ENCODE data around the gene COL27A1. TPM values are rescaled to one million over a fixed set of nuclear protein-coding genes. Genes with fewer than 3 reads are reported as not detected.

COL27A1 gene
- total RNA-seq, 1 donor from 2014 or later = 8.5 TPM

DNA sequence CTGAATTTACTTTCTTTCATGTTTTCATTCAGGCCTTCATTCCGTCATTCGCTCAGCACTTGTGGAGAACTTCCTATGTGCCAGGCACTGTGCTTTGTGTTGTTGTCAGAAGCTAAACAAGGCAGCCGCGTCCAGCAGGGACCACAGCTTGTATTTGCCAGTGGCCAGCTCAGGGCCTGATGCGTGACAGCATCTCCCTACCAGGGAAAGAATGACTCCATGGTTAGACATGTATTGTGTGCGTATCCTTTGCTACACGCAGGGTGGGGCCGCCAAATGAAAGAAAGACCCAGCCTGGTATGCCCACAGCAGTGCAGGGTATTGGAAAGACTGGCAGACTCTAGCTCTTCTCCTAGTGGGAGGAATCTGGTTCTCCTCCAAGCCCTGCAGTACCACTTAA lies 4.7 kb upstream of the COL27A1 start:
- DNase-seq (ENCODE audit: low read depth) = no peak
- TF ChIP-seq, protein P1, sequence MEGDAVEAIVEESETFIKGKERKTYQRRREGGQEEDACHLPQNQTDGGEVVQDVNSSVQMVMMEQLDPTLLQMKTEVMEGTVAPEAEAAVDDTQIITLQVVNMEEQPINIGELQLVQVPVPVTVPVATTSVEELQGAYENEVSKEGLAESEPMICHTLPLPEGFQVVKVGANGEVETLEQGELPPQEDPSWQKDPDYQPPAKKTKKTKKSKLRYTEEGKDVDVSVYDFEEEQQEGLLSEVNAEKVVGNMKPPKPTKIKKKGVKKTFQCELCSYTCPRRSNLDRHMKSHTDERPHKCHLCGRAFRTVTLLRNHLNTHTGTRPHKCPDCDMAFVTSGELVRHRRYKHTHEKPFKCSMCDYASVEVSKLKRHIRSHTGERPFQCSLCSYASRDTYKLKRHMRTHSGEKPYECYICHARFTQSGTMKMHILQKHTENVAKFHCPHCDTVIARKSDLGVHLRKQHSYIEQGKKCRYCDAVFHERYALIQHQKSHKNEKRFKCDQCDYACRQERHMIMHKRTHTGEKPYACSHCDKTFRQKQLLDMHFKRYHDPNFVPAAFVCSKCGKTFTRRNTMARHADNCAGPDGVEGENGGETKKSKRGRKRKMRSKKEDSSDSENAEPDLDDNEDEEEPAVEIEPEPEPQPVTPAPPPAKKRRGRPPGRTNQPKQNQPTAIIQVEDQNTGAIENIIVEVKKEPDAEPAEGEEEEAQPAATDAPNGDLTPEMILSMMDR (conservative IDR thresholded peaks at IDR 0.05; ENCODE audit: low read depth, low read length) = peak; percentile 9
- H3K4me3 ChIP-seq (ENCODE audit: low read depth, low read length) = no peak overlapping the region

DNA sequence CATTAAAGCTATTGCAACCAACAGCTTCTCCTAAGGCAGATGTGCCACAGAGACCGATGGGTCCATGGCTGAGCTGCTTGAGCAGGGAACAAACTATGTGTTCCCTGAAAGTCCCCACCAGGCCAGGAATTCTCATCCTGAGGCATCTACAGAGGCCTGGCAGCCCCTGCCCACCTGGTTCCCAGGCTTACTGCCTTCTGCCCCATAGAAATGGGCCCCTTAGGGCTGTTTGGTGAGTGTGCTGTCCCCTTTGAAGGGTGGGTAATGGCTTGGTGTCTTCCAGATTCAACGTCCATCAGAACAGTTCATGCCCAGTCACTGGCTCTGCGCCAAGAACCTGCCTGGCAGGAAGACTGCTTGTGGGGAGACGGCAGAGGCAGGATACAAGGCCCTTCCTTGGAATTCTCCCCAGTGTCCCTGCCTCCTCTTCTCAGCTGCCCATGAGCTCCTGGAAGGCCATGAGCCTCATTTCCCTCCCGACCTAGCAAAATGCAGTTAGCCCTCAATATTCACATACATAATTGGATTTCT lies 3.8 kb upstream of the COL27A1 start:
- no peak for DNase-seq (ENCODE audit: low read depth)
- TF ChIP-seq, protein P1 (conservative IDR thresholded peaks at IDR 0.05; ENCODE audit: low read depth, low read length) = no peak
- H3K4me3 ChIP-seq (ENCODE audit: low read depth, low read length) = no peak overlapping the region

DNA sequence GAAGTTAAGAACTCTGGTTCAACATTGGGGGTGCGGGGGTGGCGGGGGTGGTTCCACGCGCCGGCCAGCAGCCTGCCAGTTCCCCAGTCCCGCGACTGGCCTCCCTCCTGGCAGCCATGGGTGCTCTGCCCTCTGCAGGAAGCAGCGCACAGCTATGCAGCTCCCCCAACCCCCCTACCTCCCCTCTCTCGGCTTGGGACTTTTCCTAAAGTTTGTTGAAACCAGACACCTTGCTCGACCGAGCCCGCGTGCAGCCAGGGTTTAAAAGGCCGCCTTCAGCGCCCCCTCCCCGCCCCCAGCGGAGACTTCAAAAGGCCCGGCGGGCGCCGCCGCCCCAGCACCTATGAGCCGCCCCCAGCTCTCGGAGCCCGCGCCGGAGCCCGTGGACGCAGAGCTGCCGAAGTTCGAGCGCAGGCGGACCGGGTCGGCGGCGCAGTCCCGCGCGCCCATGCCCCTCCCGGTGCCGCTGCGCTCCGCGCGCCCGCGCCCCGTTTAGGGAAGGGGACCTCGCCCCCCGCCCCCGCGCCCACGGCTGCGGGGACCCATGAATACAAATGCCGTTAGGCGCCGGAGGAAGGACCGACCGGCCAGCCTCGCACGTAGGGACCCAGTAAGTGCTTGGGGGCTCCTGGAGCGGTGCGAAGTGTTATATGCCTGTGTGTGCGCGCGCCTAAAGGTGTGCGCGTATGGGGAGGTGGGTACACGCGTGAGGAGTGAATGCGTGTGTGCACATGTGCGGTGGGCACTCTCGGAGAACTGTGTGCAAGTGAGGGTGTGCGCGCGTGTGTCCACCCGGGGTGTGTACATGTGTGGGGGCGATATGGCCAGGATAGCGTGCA lies 1.4 kb upstream of the COL27A1 start:
- peak overlapping the region; percentile 82 for H3K4me3 ChIP-seq (ENCODE audit: low read depth, low read length)
- no peak for DNase-seq (ENCODE audit: low read depth)
- TF ChIP-seq, protein P1 (conservative IDR thresholded peaks at IDR 0.05; ENCODE audit: low read depth, low read length) = peak; percentile 67

DNA sequence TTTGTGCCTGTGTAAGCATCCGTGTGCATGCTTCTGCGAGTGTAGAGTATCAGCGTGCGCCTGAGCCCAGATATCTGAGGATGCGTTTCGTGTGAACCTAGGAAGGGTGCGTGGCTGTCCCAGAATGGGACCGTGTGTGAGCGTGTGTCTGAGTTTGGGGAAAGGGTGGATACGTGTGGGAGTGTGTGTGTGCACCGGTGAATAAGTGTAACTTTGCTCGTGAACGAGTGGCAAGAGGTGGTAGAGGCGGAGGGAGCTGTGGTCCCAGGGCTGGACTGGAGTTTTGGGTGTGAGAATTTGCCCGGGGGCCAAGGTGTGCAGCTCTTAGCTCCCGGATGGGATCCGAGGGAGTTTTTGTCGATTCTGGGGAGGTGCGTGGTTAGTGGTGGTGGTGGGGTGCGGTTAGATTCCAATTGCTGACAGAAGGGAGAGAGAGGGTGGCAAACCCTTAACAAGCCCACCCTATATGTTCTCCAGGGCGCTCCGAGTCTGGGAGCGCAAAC lies 686 bp upstream of the COL27A1 start:
- TF ChIP-seq, protein P1 (conservative IDR thresholded peaks at IDR 0.05; ENCODE audit: low read depth, low read length) = no peak
- peak overlapping the region; percentile 82 for H3K4me3 ChIP-seq (ENCODE audit: low read depth, low read length)
- no peak for DNase-seq (ENCODE audit: low read depth)

DNA sequence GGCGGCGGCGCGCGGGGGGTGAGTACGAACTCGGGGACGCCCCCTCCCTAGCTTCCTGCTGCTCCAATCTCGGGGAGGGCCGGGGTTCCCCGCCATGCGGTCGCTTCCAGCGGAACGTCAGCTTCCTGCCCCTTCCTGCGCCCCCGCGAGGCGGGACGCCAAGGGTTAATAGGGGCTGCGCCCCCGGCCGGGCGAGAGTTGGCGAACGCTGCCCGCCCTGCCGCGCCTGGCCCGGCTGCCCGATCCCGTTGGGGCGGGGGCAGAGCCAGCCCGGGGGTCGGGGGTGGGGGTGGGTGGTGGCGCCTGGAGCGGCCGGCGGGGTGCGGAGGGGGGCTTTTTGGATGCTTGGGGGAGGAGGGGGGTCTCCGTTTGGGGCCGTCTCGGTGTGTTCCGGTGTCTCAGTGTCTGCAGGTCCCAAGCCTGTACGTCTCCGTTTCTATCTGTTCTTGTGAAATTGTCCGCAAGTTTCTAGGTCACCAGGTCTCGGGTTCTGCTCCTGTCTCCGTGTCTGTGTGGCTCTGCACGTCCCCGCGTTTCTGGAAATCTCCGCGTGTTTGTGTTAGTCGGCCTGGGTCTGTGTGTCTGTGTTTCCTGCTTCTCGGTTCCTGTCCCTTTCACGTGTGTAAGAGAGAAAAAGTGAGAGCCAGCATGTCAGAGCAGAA lies 789 bp downstream of the COL27A1 start:
- TF ChIP-seq, protein P1 (conservative IDR thresholded peaks at IDR 0.05; ENCODE audit: low read depth, low read length) = no peak
- DNase-seq (ENCODE audit: low read depth) = no peak
- H3K4me3 ChIP-seq (ENCODE audit: low read depth, low read length) = peak overlapping the region; percentile 82

DNA sequence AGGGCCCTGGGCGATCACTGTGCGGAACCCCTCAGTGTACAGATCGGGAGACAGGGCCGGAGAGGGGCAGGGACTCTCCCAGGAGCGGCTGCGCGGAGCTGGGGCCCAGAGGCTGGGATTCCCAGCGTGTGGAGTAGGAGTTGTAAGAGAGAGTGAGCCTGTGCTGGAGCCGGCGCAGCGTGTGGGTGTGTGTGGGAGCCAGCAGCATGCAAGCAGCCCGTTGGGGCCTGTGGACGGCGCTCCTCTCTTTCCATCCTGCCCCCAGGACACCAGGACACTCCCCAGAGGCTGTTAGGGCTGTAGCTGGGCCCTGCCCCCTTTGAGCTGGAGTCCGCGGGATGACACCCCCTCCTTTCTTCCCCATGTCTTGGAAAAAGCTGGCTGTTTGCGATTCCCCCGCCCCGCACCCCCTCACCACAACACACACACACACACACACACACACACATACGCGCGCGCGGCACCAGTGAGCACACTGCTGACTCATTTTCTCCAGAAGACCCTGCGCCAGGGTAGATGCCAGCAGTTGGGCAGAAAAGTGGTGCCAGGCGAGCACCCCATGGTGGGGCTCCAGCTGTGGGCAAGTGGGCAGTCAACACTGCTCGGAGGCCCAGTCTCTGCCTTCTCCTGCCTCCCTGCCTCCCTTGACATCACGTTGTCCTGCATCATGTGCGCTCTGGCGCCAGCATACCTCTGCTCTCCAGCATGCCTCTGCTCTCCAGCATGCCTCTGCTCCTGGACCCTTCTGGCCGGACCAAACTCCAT lies 1.5 kb downstream of the COL27A1 start:
- no peak for DNase-seq (ENCODE audit: low read depth)
- TF ChIP-seq, protein P1 (conservative IDR thresholded peaks at IDR 0.05; ENCODE audit: low read depth, low read length) = peak; percentile 12
- H3K4me3 ChIP-seq (ENCODE audit: low read depth, low read length) = peak overlapping the region; percentile 82

Data from epithelial cell of proximal tubule (primary cell).